Mammary epithelial cell (primary cell): Measurements from ENCODE around the gene CALML5.

ENCODE experiments used
- CTCF ChIP-seq, 2 donors: IDR thresholded peaks in 1 of 2; conservative IDR thresholded peaks in 1 of 2; 2 replicates each; pipeline ENCODE4 v1.5.1; 2011 to 2012; ENCODE audit warnings: inconsistent platforms in 2 of 2, low read length in 2 of 2, mild to moderate bottlenecking in 2 of 2, control low read depth in 1 of 2, low read depth in 1 of 2; ENCODE audit not compliant: insufficient read depth in 1 of 2; ENCODE audit errors: extremely low read depth in 1 of 2
- EZH2 ChIP-seq: IDR thresholded peaks from 2 replicates; pipeline ENCODE4 v1.6.1; 2012; ENCODE audit warnings: low read length, inconsistent platforms, borderline replicate concordance

DNA sequence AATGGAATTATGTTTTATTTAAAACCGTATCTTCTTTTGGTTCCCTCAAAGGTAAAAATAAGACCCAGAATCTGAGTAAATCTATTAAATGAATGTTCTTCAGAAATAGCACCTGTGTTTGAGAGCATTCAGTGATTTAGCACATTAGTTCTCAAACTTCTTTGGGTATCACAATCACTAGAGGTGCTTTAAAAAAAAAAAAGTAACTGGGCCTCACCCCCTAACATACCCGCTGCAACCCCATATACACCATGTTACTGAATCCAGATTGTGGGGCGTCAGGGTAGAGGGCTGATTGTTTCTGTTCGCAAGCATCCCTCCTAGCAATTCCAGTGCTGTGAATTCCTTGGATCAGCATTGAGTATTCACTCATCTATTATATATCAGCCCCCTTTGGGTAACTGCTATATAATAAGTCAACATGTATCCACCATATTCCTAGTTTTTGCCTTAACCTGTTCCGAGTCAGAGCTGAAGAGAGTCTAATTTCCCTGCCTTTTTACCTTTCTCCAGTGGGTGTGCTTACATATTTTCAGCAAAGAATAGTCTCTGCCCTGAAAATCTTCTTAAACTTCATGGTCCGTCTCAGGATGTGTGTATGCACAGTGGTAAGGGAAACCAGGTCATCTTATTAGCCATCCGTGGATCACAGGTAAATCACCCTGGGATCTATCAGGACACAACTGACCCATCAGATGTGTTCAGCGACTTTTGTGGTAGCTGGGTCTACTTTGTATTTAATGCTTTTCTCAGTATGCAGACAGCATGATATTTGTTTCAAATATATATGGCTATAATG is 40.2 kb downstream of the CALML5 start:
- no peak for TF ChIP-seq CTCF (conservative IDR thresholded peaks at IDR 0.05 in 1 of 2, IDR thresholded peaks at IDR 0.05 in 1 of 2; ENCODE audit: extremely low read depth in 1 of 2, insufficient read depth in 1 of 2, low read depth in 1 of 2, low read length in 2 of 2)
- TF ChIP-seq EZH2, result no peak
